ENCODE measurements around the gene NPAS2. TPM values are rescaled to one million over a fixed set of nuclear protein-coding genes. Genes with fewer than 3 reads are reported as not detected.

The NPAS2 gene
- total RNA-seq, 1 experiment from 2014 or later: 38.3 TPM

GRCh38 chr2:100972452-100972851 is 152.5 kb downstream of the NPAS2 start:
- Histone ChIP-seq H2AFZ (no peak overlapping the region), H3F3A (ENCODE audit: insufficient read depth, low read depth) (peaks cover 9% of the 10 kb centered on the region; the same call in 1 of the 2 replicates), H3K27me3 (ENCODE audit: insufficient read depth, low read depth) (no peaks in the 10 kb centered on the region), H3K79me2 (ENCODE audit: low read depth) (no peaks in the 10 kb centered on the region), H3K9me3 (ENCODE audit: insufficient read depth, low read depth) (no peaks in the 10 kb centered on the region), H3K4me1 (replicated peaks; ENCODE audit: insufficient read depth) (no peaks in the 10 kb centered on the region), H3K36me3 (ENCODE audit: low read depth) (peaks cover 30% of the 10 kb centered on the region), H4K20me1 (ENCODE audit: insufficient read depth) (no peaks in the 10 kb centered on the region), H3K27ac (no peak overlapping the region), H3K9me2 (ENCODE audit: insufficient read depth) (no peaks in the 10 kb centered on the region), H3K4me2 (no peak overlapping the region), H3K4me3 (no peak overlapping the region)
- TF ChIP-seq, protein P1, sequence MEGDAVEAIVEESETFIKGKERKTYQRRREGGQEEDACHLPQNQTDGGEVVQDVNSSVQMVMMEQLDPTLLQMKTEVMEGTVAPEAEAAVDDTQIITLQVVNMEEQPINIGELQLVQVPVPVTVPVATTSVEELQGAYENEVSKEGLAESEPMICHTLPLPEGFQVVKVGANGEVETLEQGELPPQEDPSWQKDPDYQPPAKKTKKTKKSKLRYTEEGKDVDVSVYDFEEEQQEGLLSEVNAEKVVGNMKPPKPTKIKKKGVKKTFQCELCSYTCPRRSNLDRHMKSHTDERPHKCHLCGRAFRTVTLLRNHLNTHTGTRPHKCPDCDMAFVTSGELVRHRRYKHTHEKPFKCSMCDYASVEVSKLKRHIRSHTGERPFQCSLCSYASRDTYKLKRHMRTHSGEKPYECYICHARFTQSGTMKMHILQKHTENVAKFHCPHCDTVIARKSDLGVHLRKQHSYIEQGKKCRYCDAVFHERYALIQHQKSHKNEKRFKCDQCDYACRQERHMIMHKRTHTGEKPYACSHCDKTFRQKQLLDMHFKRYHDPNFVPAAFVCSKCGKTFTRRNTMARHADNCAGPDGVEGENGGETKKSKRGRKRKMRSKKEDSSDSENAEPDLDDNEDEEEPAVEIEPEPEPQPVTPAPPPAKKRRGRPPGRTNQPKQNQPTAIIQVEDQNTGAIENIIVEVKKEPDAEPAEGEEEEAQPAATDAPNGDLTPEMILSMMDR (conservative IDR thresholded peaks at IDR 0.05): no peak
- TF ChIP-seq EZH2 (IDR thresholded peaks at IDR 0.05; ENCODE audit: low read depth): no peak
- DNase-seq: no peak
- ChIA-PET CTCF (interaction anchor here (0.7 kb wide), 1 partner anchor 165 kb away, joined by 4 read pairs; no protein-coding TSS in a partner anchor), POLR2A (ENCODE audit: unreplicated experiment) (no interaction called here)
- no TSS peak for BruUV-seq (replicated peaks)
- intact Hi-C loops (cut with micrococcal nuclease; ENCODE audit: unreplicated experiment): no loop called here

DNA sequence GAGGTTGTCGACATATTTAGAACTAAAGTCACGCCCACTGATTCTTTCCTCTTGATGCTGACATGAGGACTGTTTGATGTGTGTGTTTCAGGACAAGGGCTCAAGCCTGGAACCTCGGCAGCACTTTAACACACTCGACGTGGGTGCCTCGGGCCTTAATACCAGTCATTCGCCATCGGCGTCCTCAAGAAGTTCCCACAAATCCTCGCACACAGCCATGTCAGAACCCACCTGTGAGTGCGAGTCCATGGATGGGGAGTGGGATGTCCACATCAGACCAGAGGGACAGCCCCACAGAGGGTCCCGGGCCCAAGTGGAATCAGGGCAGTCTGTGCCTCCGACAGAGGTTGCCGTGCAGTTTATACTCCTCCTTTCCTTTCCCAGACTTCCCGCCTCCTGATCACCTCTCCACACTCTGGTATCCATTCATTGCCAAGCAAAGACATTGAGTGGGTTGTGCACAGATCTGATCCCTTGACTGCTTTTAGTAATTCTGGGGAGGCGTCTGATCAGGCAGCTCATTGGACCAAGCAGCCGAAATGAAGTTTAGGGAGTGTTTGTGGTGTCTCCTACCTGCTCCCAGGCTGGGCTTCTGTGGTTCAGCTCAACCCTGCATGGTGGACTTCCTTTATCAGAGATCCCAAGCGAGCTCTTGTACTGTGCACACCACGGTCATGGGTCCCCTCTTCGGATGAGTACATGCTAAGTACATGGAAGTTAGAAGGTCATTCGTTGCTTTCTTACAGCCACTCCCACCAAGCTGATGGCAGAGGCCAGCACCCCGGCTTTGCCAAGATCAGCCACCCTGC is 155.0 kb downstream of the NPAS2 start:
- CTCF ChIA-PET: no interaction called here
- POLR2A ChIA-PET (ENCODE audit: unreplicated experiment): interaction anchor here (0.6 kb wide), 1 partner anchor 14 kb away, joined by 4 read pairs; no protein-coding TSS in a partner anchor
- TF ChIP-seq EZH2 (IDR thresholded peaks at IDR 0.05; ENCODE audit: low read depth): no peak
- TF ChIP-seq, protein P1 (conservative IDR thresholded peaks at IDR 0.05): no peak

GRCh38 chr2:100975521-100975785 is 155.5 kb downstream of the NPAS2 start:
- CTCF ChIA-PET: no interaction called here
- Histone ChIP-seq H3K36me3 (ENCODE audit: low read depth) (peaks cover 42% of the 10 kb centered on the region), H3F3A (ENCODE audit: insufficient read depth, low read depth) (peaks cover 21% of the 10 kb centered on the region; the same call in 1 of the 2 replicates), H3K9me3 (ENCODE audit: insufficient read depth, low read depth) (no peaks in the 10 kb centered on the region), H4K20me1 (ENCODE audit: insufficient read depth) (no peaks in the 10 kb centered on the region), H3K79me2 (ENCODE audit: low read depth) (no peaks in the 10 kb centered on the region), H3K4me2 (no peak overlapping the region), H3K9me2 (ENCODE audit: insufficient read depth) (no peaks in the 10 kb centered on the region), H3K27me3 (ENCODE audit: insufficient read depth, low read depth) (no peaks in the 10 kb centered on the region), H3K4me1 (replicated peaks; ENCODE audit: insufficient read depth) (no peaks in the 10 kb centered on the region), H3K27ac (no peak overlapping the region), H2AFZ (no peak overlapping the region), H3K4me3 (no peak overlapping the region)
- POLR2A ChIA-PET (ENCODE audit: unreplicated experiment): no interaction called here
- intact Hi-C loops (cut with micrococcal nuclease; ENCODE audit: unreplicated experiment): no loop called here
- TF ChIP-seq EZH2 (IDR thresholded peaks at IDR 0.05; ENCODE audit: low read depth): no peak
- no TSS peak for BruUV-seq (replicated peaks)
- no peak for DNase-seq

More for the DNA sequence above, 155.0 kb downstream of the NPAS2 start:
- Histone ChIP-seq H3K27ac (no peak overlapping the region), H3K4me1 (replicated peaks; ENCODE audit: insufficient read depth) (no peaks in the 10 kb centered on the region), H3F3A (ENCODE audit: insufficient read depth, low read depth) (peaks cover 18% of the 10 kb centered on the region; the same call in 1 of the 2 replicates), H2AFZ (no peak overlapping the region), H3K9me2 (ENCODE audit: insufficient read depth) (no peaks in the 10 kb centered on the region), H3K79me2 (ENCODE audit: low read depth) (no peaks in the 10 kb centered on the region), H3K9me3 (ENCODE audit: insufficient read depth, low read depth) (no peaks in the 10 kb centered on the region), H3K4me3 (no peak overlapping the region), H4K20me1 (ENCODE audit: insufficient read depth) (no peaks in the 10 kb centered on the region), H3K4me2 (no peak overlapping the region), H3K27me3 (ENCODE audit: insufficient read depth, low read depth) (no peaks in the 10 kb centered on the region), H3K36me3 (ENCODE audit: low read depth) (peaks cover 39% of the 10 kb centered on the region)
- no peak for DNase-seq
- BruUV-seq (replicated peaks): no TSS peak
- intact Hi-C loops (cut with micrococcal nuclease; ENCODE audit: unreplicated experiment): no loop called here

Measured in PC-9 (cell line).